AG04449 (cell line): Measurements from ENCODE around the gene CDC42BPB.
A peak's percentile ranks its signal among the peaks of the same experiment; 100 is the strongest.

ENCODE experiments used
- CTCF ChIA-PET: fragments of 350-600 bp; formaldehyde crosslinking; extraction: SDS; loops from one replicate; lab custom pipeline; 2021; ENCODE audit warnings: antibody characterized with exemption; lab: Yijun Ruan, JAX
- POLR2A ChIA-PET: fragments of 400-600, 350-600 bp; formaldehyde crosslinking; extraction: SDS; loops from one replicate; lab custom pipeline; 2020; ENCODE audit warnings: antibody characterized with exemption, inconsistent platforms; lab: Yijun Ruan, JAX
- DNase-seq: peaks from one replicate; pipeline ENCODE4 v3.0.0-alpha.2; 2010; ENCODE audit warnings: low read depth, low spot score
- H3K4me3 ChIP-seq: 2 replicates; pipeline ENCODE4 v1.5.1; 2011; ENCODE audit warnings: low read depth, mild to moderate bottlenecking, control low read depth, low read length
- CTCF ChIP-seq: IDR thresholded peaks from one replicate; pipeline ENCODE4 v1.5.1; 2011; ENCODE audit warnings: mild to moderate bottlenecking, moderate library complexity, low read length, control low read depth, inconsistent platforms; ENCODE audit not compliant: insufficient read depth; ENCODE audit errors: missing control alignments

The CDC42BPB gene

DNA sequence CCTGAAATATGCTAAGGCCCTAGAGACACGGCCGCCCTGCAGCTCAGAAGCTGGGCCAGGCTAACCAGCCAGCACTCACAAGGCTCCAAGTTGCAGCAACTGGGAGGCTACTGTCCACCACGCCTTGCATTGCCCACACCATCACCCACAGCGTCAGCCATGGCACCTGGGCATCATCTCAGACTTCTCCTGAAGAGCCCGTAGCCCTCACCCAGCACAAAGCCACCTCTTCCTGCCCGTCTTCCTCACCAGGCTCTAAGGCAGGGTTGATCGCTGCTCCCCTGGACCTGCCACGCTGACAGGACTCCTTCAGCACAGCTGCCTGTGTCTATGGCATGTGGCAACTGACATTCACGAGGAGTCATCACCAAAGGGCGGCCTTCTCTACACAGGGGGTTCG lies 38.1 kb downstream of the CDC42BPB start:
- ChIA-PET CTCF (no interaction called here), POLR2A (no interaction called here)
- H3K4me3 ChIP-seq: no peak overlapping the region
- TF ChIP-seq CTCF: no peak
- no peak for DNase-seq

DNA sequence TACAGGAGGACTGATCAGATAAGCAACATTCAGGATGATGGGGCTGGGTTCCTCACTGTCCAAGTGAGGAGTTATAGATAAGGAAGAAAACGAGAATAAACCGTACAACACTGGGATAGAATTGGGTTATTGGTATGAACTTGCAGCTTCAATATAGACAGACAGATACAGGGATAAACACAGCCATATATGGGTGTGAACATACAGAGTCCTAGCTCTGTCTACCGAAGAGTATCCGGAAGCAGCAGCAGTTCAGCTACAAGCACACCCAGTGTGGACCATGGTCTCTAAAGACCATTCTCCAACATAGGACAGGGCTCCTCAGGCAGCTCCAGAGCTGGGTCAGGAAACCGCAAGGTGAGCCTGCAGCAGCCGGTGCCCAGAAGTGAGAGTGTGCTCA lies 40.8 kb downstream of the CDC42BPB start:
- POLR2A ChIA-PET: interaction anchor here (0.5 kb wide), 1 partner anchor 21 kb away, joined by 3 read pairs; no protein-coding TSS in a partner anchor
- DNase-seq: no peak
- no peak for TF ChIP-seq CTCF
- H3K4me3 ChIP-seq: no peak overlapping the region
- CTCF ChIA-PET: interaction anchor here (1.6 kb wide), 1 partner anchor 10 kb away, joined by 3 read pairs; no protein-coding TSS in a partner anchor

DNA sequence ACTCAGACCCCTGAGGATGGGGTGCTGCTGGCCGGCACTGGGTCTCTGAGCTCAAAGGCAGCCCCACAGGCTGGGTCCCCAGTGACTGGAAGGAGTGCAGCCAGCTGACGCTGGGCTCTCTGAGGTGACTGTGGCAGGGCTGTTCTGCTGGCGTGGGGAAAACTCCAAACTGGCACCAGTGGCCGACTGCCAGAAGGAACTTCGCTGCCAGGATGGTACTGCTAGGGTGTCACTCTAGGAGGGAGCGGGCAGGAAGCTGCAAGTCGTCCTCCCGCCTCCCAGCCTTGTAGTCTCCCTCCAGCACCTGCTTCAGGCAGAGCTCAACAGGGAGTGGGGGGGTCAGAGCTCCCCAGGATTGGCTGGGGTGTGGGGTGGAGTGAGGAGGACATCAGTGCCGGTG lies 41.3 kb downstream of the CDC42BPB start:
- ChIA-PET CTCF (interaction anchor here (1.4 to 1.6 kb wide), 2 partner anchors 9 to 11 kb away, joined by 3 to 4 read pairs; no protein-coding TSS in a partner anchor), POLR2A (no interaction called here)
- H3K4me3 ChIP-seq: no peak overlapping the region
- TF ChIP-seq CTCF: no peak
- no peak for DNase-seq

DNA sequence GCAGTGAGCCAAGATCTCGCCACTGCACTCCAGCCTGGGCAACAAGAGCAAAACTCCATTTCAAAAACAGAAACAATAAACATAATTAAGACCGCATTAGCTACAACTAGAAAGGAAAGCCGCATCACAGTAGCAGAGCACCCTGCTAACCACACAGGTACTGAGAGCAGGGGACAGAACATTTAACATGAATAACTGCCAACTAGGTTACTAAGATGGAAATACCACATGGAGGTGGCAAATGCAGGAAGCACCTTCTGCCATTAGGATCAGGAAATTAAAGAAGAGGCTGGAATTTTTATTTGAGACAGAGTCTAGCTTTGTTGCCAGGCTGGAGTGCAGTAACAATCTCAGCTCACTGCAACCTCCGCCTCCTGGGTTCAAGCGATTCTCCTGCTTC lies 41.9 kb downstream of the CDC42BPB start:
- ChIA-PET POLR2A (no interaction called here), CTCF (interaction anchor here (1.4 to 1.6 kb wide), 2 partner anchors 9 to 11 kb away, joined by 3 to 4 read pairs; no protein-coding TSS in a partner anchor)
- TF ChIP-seq CTCF: no peak
- H3K4me3 ChIP-seq: no peak overlapping the region
- no peak for DNase-seq

- TF ChIP-seq CTCF: no peak
- CTCF ChIA-PET: interaction anchor here (0.7 to 1.4 kb wide), 2 partner anchors 10 to 21 kb away, joined by 3 to 4 read pairs; no protein-coding TSS in a partner anchor
- H3K4me3 ChIP-seq: peak overlapping the region; percentile 19
- POLR2A ChIA-PET: no interaction called here
- no peak for DNase-seq
These were observed 42.7 kb downstream of the CDC42BPB start for GRCh38 chr14:103014466-103015228.

- ChIA-PET CTCF (no interaction called here), POLR2A (no interaction called here)
- TF ChIP-seq CTCF: no peak
- H3K4me3 ChIP-seq: no peak overlapping the region
- DNase-seq: no peak
These were observed 44.3 kb downstream of the CDC42BPB start for GRCh38 chr14:103013028-103013427.
